ENCODE results near the gene CALHM5.
A peak's percentile ranks its signal among the peaks of the same experiment; 100 is the strongest.

The CALHM5 gene

GRCh38 chr6:116508527-116508926 lies 2.9 kb upstream of the CALHM5 start:
- no peak for DNase-seq (ENCODE audit: low read depth in 2 of 2)

GRCh38 chr6:116512111-116512559 lies 696 bp downstream of the CALHM5 start:
- no peak for DNase-seq (ENCODE audit: low read depth in 2 of 2)

- no peak for DNase-seq (ENCODE audit: low read depth in 2 of 2)
Measured at GRCh38 chr6:116512734-116513133, 1.3 kb downstream of the CALHM5 start.

GRCh38 chr6:116513224-116513875 lies 1.9 kb downstream of the CALHM5 start:
- no peak for DNase-seq (ENCODE audit: low read depth in 2 of 2)

- no peak for DNase-seq (ENCODE audit: low read depth in 2 of 2)
Measured at GRCh38 chr6:116514111-116514510, 2.7 kb downstream of the CALHM5 start.

- no peak for DNase-seq (ENCODE audit: low read depth in 2 of 2)
Measured at GRCh38 chr6:116515141-116515540, 3.7 kb downstream of the CALHM5 start.

GRCh38 chr6:116518621-116519368 lies 7.4 kb downstream of the CALHM5 start:
- DNase-seq (ENCODE audit: low read depth in 2 of 2): no peak

- DNase-seq (ENCODE audit: low read depth in 2 of 2): no peak
Measured at GRCh38 chr6:116522896-116523295, 11.5 kb downstream of the CALHM5 start.

GRCh38 chr6:116524236-116524635 lies 12.8 kb downstream of the CALHM5 start:
- DNase-seq (ENCODE audit: low read depth in 2 of 2): no peak

GRCh38 chr6:116528133-116528532 lies 16.7 kb downstream of the CALHM5 start:
- no peak for DNase-seq (ENCODE audit: low read depth in 2 of 2)

- no peak for DNase-seq (ENCODE audit: low read depth in 2 of 2)
Measured at GRCh38 chr6:116528780-116529179, 17.3 kb downstream of the CALHM5 start.

- no peak for DNase-seq (ENCODE audit: low read depth in 2 of 2)
Measured at GRCh38 chr6:116529466-116530290, 18.2 kb downstream of the CALHM5 start.

- no peak for DNase-seq (ENCODE audit: low read depth in 2 of 2)
Measured at GRCh38 chr6:116530436-116530835, 19.0 kb downstream of the CALHM5 start.

- DNase-seq (ENCODE audit: low read depth in 2 of 2): peak; percentile 16 to 41
Measured at GRCh38 chr6:116531675-116532570, 20.5 kb downstream of the CALHM5 start.

- no peak for DNase-seq (ENCODE audit: low read depth in 2 of 2)
Measured at GRCh38 chr6:116533233-116533957, 22.0 kb downstream of the CALHM5 start.

- no peak for DNase-seq (ENCODE audit: low read depth in 2 of 2)
Measured at GRCh38 chr6:116535109-116535508, 23.7 kb downstream of the CALHM5 start.

GRCh38 chr6:116536216-116536621 lies 24.8 kb downstream of the CALHM5 start:
- no peak for DNase-seq (ENCODE audit: low read depth in 2 of 2)

- DNase-seq (ENCODE audit: low read depth in 2 of 2): no peak
Measured at GRCh38 chr6:116542426-116542825, 31.0 kb downstream of the CALHM5 start.

- no peak for DNase-seq (ENCODE audit: low read depth in 2 of 2)
Measured at GRCh38 chr6:116543149-116543548, 31.7 kb downstream of the CALHM5 start.

GRCh38 chr6:116545651-116546050 lies 34.2 kb downstream of the CALHM5 start, which contains the start of gene TRAPPC3L:
TRAPPC3L (minus strand) TSS chr6:116545684; CDS start chr6:116545514, 170 bp downstream.
- no peak for DNase-seq (ENCODE audit: low read depth in 2 of 2)

- no peak for DNase-seq (ENCODE audit: low read depth in 2 of 2)
Measured at GRCh38 chr6:116547358-116547757, 35.9 kb downstream of the CALHM5 start.

Measured in stimulated activated CD4-positive, alpha-beta T cell treated with anti-CD3 and anti-CD28 coated beads, Interleukin-12 subunit alpha, Interleukin-12 subunit beta, amount 100 ng/mL, for 24 hours (primary cell).